Measurements from ENCODE around the gene ZFAND3. TPM values are rescaled to one million over a fixed set of nuclear protein-coding genes. Genes with fewer than 3 reads are reported as not detected.

The ZFAND3 gene
- total RNA-seq, 1 experiment from 2014 or later = 22.2 TPM

GRCh38 chr6:38001386-38001785, 181.9 kb downstream of the ZFAND3 start:
- TF ChIP-seq EZH2phosphoT487 (IDR thresholded peaks at IDR 0.05; ENCODE audit: borderline replicate concordance, low read length) = no peak
- TF ChIP-seq EZH2 (IDR thresholded peaks at IDR 0.05; ENCODE audit: low read length, unreplicated experiment) = no peak
- TF ChIP-seq, protein P1, sequence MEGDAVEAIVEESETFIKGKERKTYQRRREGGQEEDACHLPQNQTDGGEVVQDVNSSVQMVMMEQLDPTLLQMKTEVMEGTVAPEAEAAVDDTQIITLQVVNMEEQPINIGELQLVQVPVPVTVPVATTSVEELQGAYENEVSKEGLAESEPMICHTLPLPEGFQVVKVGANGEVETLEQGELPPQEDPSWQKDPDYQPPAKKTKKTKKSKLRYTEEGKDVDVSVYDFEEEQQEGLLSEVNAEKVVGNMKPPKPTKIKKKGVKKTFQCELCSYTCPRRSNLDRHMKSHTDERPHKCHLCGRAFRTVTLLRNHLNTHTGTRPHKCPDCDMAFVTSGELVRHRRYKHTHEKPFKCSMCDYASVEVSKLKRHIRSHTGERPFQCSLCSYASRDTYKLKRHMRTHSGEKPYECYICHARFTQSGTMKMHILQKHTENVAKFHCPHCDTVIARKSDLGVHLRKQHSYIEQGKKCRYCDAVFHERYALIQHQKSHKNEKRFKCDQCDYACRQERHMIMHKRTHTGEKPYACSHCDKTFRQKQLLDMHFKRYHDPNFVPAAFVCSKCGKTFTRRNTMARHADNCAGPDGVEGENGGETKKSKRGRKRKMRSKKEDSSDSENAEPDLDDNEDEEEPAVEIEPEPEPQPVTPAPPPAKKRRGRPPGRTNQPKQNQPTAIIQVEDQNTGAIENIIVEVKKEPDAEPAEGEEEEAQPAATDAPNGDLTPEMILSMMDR (conservative IDR thresholded peaks at IDR 0.05; ENCODE audit: low read depth, low read length) = no peak
- H3K9me2 ChIP-seq (replicated peaks; ENCODE audit: low read length) = no peaks in the 10 kb centered on the region
- DNase-seq = no peak
- no peak overlapping the region for H3K27ac ChIP-seq (ENCODE audit: low read length)
- H3K27me3 ChIP-seq (ENCODE audit: low read length) = no peaks in the 10 kb centered on the region
- no TSS peak for BruUV-seq (replicated peaks)
- ATAC-seq = no peak
- no peak overlapping the region for H3K9ac ChIP-seq (ENCODE audit: low read length)
- H4K20me1 ChIP-seq (ENCODE audit: low read length) = peaks cover 3% of the 10 kb centered on the region
- H3K4me3 ChIP-seq (ENCODE audit: low read length) = no peak overlapping the region
- peaks cover 51% of the 10 kb centered on the region for H3K79me2 ChIP-seq (ENCODE audit: low read length)
- H3K9me3 ChIP-seq (ENCODE audit: low read length) = no peaks in the 10 kb centered on the region
- ChIA-PET POLR2A (ENCODE audit: unreplicated experiment) (interaction anchor here (0.5 kb wide), 1 partner anchor 702 kb away, joined by 6 read pairs; no protein-coding TSS in a partner anchor), CTCF (no interaction called here)
- no peaks in the 10 kb centered on the region for H3K36me3 ChIP-seq (ENCODE audit: low read depth, low read length)
- H3F3A ChIP-seq (ENCODE audit: low read length, unreplicated experiment) = no peaks in the 10 kb centered on the region
- H2AFZ ChIP-seq (ENCODE audit: low read length) = no peak overlapping the region
- intact Hi-C loops (cut with micrococcal nuclease) = no loop called here
- H3K4me1 ChIP-seq (ENCODE audit: insufficient read depth, low read length) = no peaks in the 10 kb centered on the region
- H3K4me2 ChIP-seq (ENCODE audit: low read length) = no peak overlapping the region

DNA sequence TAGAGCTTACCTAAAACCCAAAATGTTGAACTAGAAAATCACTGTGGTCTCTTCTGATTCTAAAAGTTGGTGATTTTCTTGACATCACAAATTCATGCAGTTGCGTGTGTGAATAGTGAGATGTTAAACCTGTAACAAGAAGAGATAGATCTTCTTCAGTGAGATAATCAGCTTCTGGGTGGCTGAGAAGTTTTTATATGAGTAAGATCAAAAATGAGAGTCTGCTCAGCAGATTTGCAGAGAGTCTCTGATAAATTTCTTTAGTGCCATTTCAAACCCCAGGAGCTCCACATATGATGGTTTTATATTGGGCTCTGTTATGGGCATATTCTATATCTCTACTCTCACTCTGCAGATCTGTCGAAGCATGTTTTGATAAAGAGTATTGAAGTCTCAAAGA, 185.4 kb downstream of the ZFAND3 start:
- no peaks in the 10 kb centered on the region for H3K4me1 ChIP-seq (ENCODE audit: insufficient read depth, low read length)
- H3K4me2 ChIP-seq (ENCODE audit: low read length) = no peak overlapping the region
- no peaks in the 10 kb centered on the region for H3K9me3 ChIP-seq (ENCODE audit: low read length)
- no peaks in the 10 kb centered on the region; the same call in 1 of the 2 replicates for H4K20me1 ChIP-seq (ENCODE audit: low read length)
- ChIA-PET POLR2A (ENCODE audit: unreplicated experiment) (no interaction called here), CTCF (no interaction called here)
- BruUV-seq (replicated peaks) = no TSS peak
- DNase-seq (no peak), ATAC-seq (no peak)
- H3K27ac ChIP-seq (ENCODE audit: low read length) = no peak overlapping the region
- no peaks in the 10 kb centered on the region for H3K27me3 ChIP-seq (ENCODE audit: low read length)
- no peak overlapping the region for H3K4me3 ChIP-seq (ENCODE audit: low read length)
- no peak overlapping the region for H2AFZ ChIP-seq (ENCODE audit: low read length)
- H3K79me2 ChIP-seq (ENCODE audit: low read length) = peaks cover 26% of the 10 kb centered on the region
- H3K9me2 ChIP-seq (replicated peaks; ENCODE audit: low read length) = no peaks in the 10 kb centered on the region
- TF ChIP-seq EZH2phosphoT487 (IDR thresholded peaks at IDR 0.05; ENCODE audit: borderline replicate concordance, low read length) (no peak), EZH2 (IDR thresholded peaks at IDR 0.05; ENCODE audit: low read length, unreplicated experiment) (no peak)
- TF ChIP-seq, protein P1 (conservative IDR thresholded peaks at IDR 0.05; ENCODE audit: low read depth, low read length) = no peak
- no peak overlapping the region for H3K9ac ChIP-seq (ENCODE audit: low read length)
- intact Hi-C loops (cut with micrococcal nuclease) = no loop called here
- H3F3A ChIP-seq (ENCODE audit: low read length, unreplicated experiment) = no peaks in the 10 kb centered on the region
- H3K36me3 ChIP-seq (ENCODE audit: low read depth, low read length) = no peaks in the 10 kb centered on the region

GRCh38 chr6:38011937-38012336, 192.4 kb downstream of the ZFAND3 start:
- H4K20me1 ChIP-seq (ENCODE audit: low read length) = peaks cover 10% of the 10 kb centered on the region; the same call in 1 of the 2 replicates
- intact Hi-C loops (cut with micrococcal nuclease) = loop anchor here (1.0 to 10.0 kb wide), 5 partner anchors 70 to 315 kb away; partner anchors contain the start of gene MDGA1
- CTCF ChIA-PET = interaction anchor here (0.6 to 1.0 kb wide), 5 partner anchors 13 to 221 kb away, joined by 3 to 6 read pairs (median 3); no protein-coding TSS in a partner anchor

More at GRCh38 chr6:38011937-38012336, 192.4 kb downstream of the ZFAND3 start:
- DNase-seq = no peak
- Histone ChIP-seq H3K36me3 (ENCODE audit: low read depth, low read length) (no peaks in the 10 kb centered on the region), H3K4me1 (ENCODE audit: insufficient read depth, low read length) (no peaks in the 10 kb centered on the region), H3K4me3 (ENCODE audit: low read length) (no peak overlapping the region), H3K27ac (ENCODE audit: low read length) (no peak overlapping the region), H3K27me3 (ENCODE audit: low read length) (no peaks in the 10 kb centered on the region), H3K9me2 (replicated peaks; ENCODE audit: low read length) (no peaks in the 10 kb centered on the region), H3K9me3 (ENCODE audit: low read length) (no peaks in the 10 kb centered on the region), H2AFZ (ENCODE audit: low read length) (no peak overlapping the region), H3F3A (ENCODE audit: low read length, unreplicated experiment) (no peaks in the 10 kb centered on the region), H3K79me2 (ENCODE audit: low read length) (peaks cover 31% of the 10 kb centered on the region; the same call in 1 of the 2 replicates), H3K9ac (ENCODE audit: low read length) (no peak overlapping the region), H3K4me2 (ENCODE audit: low read length) (no peak overlapping the region)
- no TSS peak for BruUV-seq (replicated peaks)
- POLR2A ChIA-PET (ENCODE audit: unreplicated experiment) = interaction anchor here (0.6 kb wide), 1 partner anchor 18 kb away, joined by 4 read pairs; no protein-coding TSS in a partner anchor
- ATAC-seq = no peak
- TF ChIP-seq EZH2phosphoT487 (IDR thresholded peaks at IDR 0.05; ENCODE audit: borderline replicate concordance, low read length) (no peak), EZH2 (IDR thresholded peaks at IDR 0.05; ENCODE audit: low read length, unreplicated experiment) (no peak)
- TF ChIP-seq, protein P1 (conservative IDR thresholded peaks at IDR 0.05; ENCODE audit: low read depth, low read length) = no peak

Measured in PC-3 (cell line).